Natural killer cell (primary cell): ENCODE results near the gene ZCCHC8. TPM values are rescaled to one million over a fixed set of nuclear protein-coding genes. Genes with fewer than 3 reads are reported as not detected.

Experiments
- ATAC-seq, 3 donors: fragments of 150-1000 bp in 2 of 3; fragments of 200-7000 bp in 1 of 3; cut with Tn5 transposase; 1 replicate in 1 of 3; 2 replicates in 2 of 3; pipeline ENCODE4 v1.10.0; 2021; ENCODE audit warnings: mild to moderate bottlenecking in 2 of 3, moderate library complexity in 2 of 3
- DNase-seq, 2 donors: peaks; one replicate each; pipeline versions ENCODE4 v3.0.0 to v3.0.0-alpha.2; 2013 to 2021; ENCODE audit warnings: mixed read lengths in 1 of 2
- H3K27ac ChIP-seq: one replicate; pipeline ENCODE4 v1.5.1; 2013; ENCODE audit warnings: mild to moderate bottlenecking, low read length
- H3K27me3 ChIP-seq: one replicate; pipeline ENCODE4 v1.6.1; 2013; ENCODE audit warnings: low read length; ENCODE audit not compliant: control insufficient read depth, insufficient read depth
- H3K36me3 ChIP-seq: one replicate; pipeline ENCODE4 v1.6.1; 2013; ENCODE audit warnings: low read length; ENCODE audit not compliant: control insufficient read depth, insufficient read depth
- H3K4me1 ChIP-seq: one replicate; pipeline ENCODE4 v1.6.1; 2013; ENCODE audit warnings: low read length; ENCODE audit not compliant: control insufficient read depth, insufficient read depth
- H3K4me3 ChIP-seq: one replicate; pipeline ENCODE4 v1.5.1; 2013; ENCODE audit warnings: low read length
- H3K9me3 ChIP-seq: one replicate; pipeline ENCODE4 v1.6.1; 2013; ENCODE audit warnings: low read length; ENCODE audit not compliant: control insufficient read depth, insufficient read depth
- H3K27ac Mint-ChIP-seq, 2 donors: one replicate each; pipeline ENCODE4 v1.8.0; 2022; ENCODE audit warnings: mild to moderate bottlenecking in 2 of 2, mixed read lengths in 2 of 2, moderate library complexity in 1 of 2
- H3K27me3 Mint-ChIP-seq, 2 donors: one replicate each; pipeline ENCODE4 v1.8.0; 2022; ENCODE audit warnings: low read depth in 2 of 2, mixed read lengths in 2 of 2
- H3K36me3 Mint-ChIP-seq: one replicate; pipeline ENCODE4 v1.8.0; 2022; ENCODE audit warnings: mixed read lengths
- H3K4me1 Mint-ChIP-seq, 2 donors: one replicate each; pipeline ENCODE4 v1.8.0; 2022; ENCODE audit warnings: mixed read lengths in 2 of 2
- H3K4me3 Mint-ChIP-seq: one replicate; pipeline ENCODE4 v1.8.0; 2022; ENCODE audit warnings: mild to moderate bottlenecking, moderate library complexity, mixed read lengths
- H3K9me3 Mint-ChIP-seq, 2 donors: one replicate each; pipeline ENCODE4 v1.8.0; 2022; ENCODE audit warnings: mixed read lengths in 2 of 2
- WGBS: methylation state at CpG from one replicate; pipeline ENCODE4 v1.1.7; 2013; ENCODE audit warnings: missing lambda C conversion rate; ENCODE audit not compliant: insufficient coverage; 5-methylcytosine and 5-hydroxymethylcytosine counted together
- intact Hi-C: fragments of 100-400 bp; cut with micrococcal nuclease; formaldehyde crosslinking; loops from one replicate; pipeline ENCODE4 v1.14.2; 2022
- total RNA-seq, 4 donors: library from RNA; stranded (reverse); fragments of 120-200 nt in 1 of 4; gene quantifications; one replicate each; pipeline versions ENCODE4 v1.2.3 to v1.2.4, GENCODE V29; 2013 to 2022
- TF ChIP-seq, protein P1 (sequence below): fragments of 200-600 bp; IDR thresholded peaks from one replicate; pipeline ENCODE4 v1.8.0; 2022; ENCODE audit warnings: antibody characterized with exemption

ZCCHC8 gene
- total RNA-seq, 3 donors from 2014 or later (not counting 1 experiment from before 2014, with no cell fraction given) = 57.7 to 71.6 (median 66.6) TPM

DNA sequence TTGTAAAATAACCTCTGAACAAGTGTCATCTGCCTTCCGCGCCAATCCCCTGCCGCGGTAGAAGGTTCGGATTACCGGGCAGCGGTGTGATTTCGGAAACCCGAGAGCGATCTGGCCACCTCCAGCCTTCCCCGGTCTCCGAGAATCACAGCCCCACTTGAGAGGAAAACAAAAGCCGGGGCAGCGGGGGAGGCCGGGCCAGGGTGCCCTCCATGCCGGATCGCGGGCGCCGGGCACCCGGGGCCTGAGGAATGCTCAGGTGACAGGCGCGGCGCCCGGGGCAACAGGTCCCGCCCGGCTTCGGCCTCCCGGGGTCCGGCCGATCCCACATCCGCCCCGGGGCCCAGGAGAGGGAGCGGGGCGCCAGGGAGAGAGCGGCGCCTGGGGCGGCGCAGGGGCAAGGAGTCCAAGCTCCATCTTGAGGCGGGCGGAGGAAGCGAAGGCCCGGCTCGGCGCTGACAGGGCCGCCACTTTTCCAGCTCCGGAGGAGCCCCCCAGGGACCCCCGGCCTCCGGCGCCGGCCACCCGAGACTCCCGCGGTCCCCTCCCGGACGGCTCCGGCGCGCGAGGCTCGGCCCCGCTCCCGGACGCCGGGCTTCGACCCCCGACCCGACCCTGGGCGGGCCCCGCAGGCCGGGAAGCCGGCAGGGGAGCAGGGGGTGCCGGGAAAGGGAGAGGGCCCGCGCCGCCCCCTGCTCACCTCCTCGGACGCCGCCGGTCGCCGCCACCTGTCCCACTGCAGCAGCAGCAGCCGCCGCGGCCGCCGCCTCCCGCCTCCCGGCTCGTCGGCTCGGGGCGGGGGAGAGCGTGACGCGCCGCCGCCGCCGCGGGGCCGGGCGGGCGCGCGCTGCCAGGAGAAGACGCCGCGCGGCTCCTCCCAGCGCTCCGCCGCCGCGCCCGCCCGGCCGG, 78.7 kb downstream of the ZCCHC8 start, which contains the start of gene CLIP1:
TSS of gene CLIP1 (minus strand) at position 849 of the 909 bp plus-strand sequence. CDS start 42,217 bp downstream, outside the sequence.
- H3K9me3 Mint-ChIP-seq = no peaks in the 10 kb centered on the region
- H3K36me3 Mint-ChIP-seq = no peaks in the 10 kb centered on the region
- H3K27ac Mint-ChIP-seq = peak within 1 kb of the TSS; percentile 77 to 85

More for the DNA sequence above, 78.7 kb downstream of the ZCCHC8 start, which contains the start of gene CLIP1:
- TF ChIP-seq, protein P1, sequence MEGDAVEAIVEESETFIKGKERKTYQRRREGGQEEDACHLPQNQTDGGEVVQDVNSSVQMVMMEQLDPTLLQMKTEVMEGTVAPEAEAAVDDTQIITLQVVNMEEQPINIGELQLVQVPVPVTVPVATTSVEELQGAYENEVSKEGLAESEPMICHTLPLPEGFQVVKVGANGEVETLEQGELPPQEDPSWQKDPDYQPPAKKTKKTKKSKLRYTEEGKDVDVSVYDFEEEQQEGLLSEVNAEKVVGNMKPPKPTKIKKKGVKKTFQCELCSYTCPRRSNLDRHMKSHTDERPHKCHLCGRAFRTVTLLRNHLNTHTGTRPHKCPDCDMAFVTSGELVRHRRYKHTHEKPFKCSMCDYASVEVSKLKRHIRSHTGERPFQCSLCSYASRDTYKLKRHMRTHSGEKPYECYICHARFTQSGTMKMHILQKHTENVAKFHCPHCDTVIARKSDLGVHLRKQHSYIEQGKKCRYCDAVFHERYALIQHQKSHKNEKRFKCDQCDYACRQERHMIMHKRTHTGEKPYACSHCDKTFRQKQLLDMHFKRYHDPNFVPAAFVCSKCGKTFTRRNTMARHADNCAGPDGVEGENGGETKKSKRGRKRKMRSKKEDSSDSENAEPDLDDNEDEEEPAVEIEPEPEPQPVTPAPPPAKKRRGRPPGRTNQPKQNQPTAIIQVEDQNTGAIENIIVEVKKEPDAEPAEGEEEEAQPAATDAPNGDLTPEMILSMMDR = peak; percentile 46
- no peaks in the 10 kb centered on the region for H3K27me3 Mint-ChIP-seq
- peaks cover 13 to 23% of the 10 kb centered on the region in 2 donors for H3K4me1 Mint-ChIP-seq
- intact Hi-C loops = no loop called here
- Histone ChIP-seq H3K4me3 (peak within 1 kb of the TSS; percentile 67), H3K9me3 (no peaks in the 10 kb centered on the region), H3K27ac (peak within 1 kb of the TSS; percentile 73), H3K36me3 (no peaks in the 10 kb centered on the region), H3K27me3 (no peaks in the 10 kb centered on the region), H3K4me1 (peaks cover 31% of the 10 kb centered on the region)
- peak; percentile 84 to 87 (median 84) for ATAC-seq
- under 1% methylated on average over 118 of the region's 118 CpGs for WGBS
- peak within 1 kb of the TSS; percentile 94 for H3K4me3 Mint-ChIP-seq
- DNase-seq = peak; percentile 59 to 77

Other genes with a start within 250 kb of the ZCCHC8 start
- gene VPS33A, start 234.4 kb downstream of the ZCCHC8 start, total RNA-seq = 10 to 100 TPM; 19.2 to 26.3 (median 24.1) TPM
- 10 to 100 TPM; 67.1 to 88.5 (median 69.1) TPM for gene CLIP1, start 78.3 kb downstream of the ZCCHC8 start, total RNA-seq
- gene RSRC2, start 26.0 kb upstream of the ZCCHC8 start, total RNA-seq = 100 to 1,000 TPM; 252 to 310 (median 266) TPM
- gene KNTC1, start 26.3 kb upstream of the ZCCHC8 start, total RNA-seq = 10 to 100 TPM; 31.3 to 33.8 (median 33.2) TPM
- 1 to 10 TPM; 1.3 to 8.5 (median 1.5) TPM for gene HCAR2, start 202.4 kb upstream of the ZCCHC8 start, total RNA-seq
- gene HCAR3, start 215.9 kb upstream of the ZCCHC8 start, total RNA-seq = 10 to 100 TPM in 1 of 3 donors, 1 to 10 TPM in 2; 1.8 to 14.7 (median 9.9) TPM
- gene HCAR1, start 229.9 kb upstream of the ZCCHC8 start, total RNA-seq = under 1 TPM in 1 of 3 donors, not detected in 2; 0.15 TPM